Measurements from ENCODE around the gene TSHR. TPM values are rescaled to one million over a fixed set of nuclear protein-coding genes. Genes with fewer than 3 reads are reported as not detected.

Gene TSHR
- total and polyA plus RNA-seq, 2 of the 13 experiments (the other 11 are each of a cell fraction or from before 2014, with no cell fraction given) = not detected

DNA sequence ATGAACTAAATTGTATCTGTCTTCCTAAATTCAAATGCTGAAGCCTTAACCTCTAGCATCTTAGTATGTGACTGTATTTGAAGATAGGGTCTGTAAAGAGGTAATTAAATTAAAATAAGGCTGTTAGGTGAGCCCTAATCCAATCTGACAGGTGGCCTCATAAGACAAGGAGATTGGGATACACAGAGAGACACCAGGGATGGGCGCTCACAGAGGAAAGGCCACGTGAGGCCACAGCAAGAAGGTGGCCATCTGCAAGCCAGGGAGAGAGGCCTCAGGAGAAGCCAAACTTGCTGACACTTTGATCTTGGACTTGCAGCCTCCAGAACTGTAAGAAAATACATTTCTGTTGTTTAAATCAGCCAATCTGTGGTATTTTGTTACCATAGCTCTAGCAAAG lies 154.8 kb downstream of the TSHR start:
- H3K4me3 ChIP-seq (replicated peaks in 1 of 3; ENCODE audit: insufficient read depth in 1 of 3, low read depth in 2 of 3, low read length in 3 of 3) = no peak overlapping the region
- CTCF ChIA-PET (ENCODE audit: low intra/inter-chr PET ratio, low total read pairs) = no interaction called here
- BruUV-seq (replicated peaks) = no TSS peak
- no peaks in the 10 kb centered on the region for H4K20me1 ChIP-seq (ENCODE audit: insufficient read depth, low read length)
- no peaks in the 10 kb centered on the region for H3K4me1 ChIP-seq (ENCODE audit: insufficient read depth, low read length)
- FAIRE-seq = no peak
- H2AFZ ChIP-seq (ENCODE audit: low read length) = no peak overlapping the region
- ATAC-seq = no peak
- 73% methylated on average over 2 of the region's 2 CpGs for WGBS (ENCODE audit: low lambda C conversion rate)
- no peak for TF ChIP-seq CAMTA2 (CRISPR knock-in tag; IDR thresholded peaks at IDR 0.05; ENCODE audit: borderline replicate concordance)
- no peak for TF ChIP-seq ZFP82 (CRISPR knock-in tag; IDR thresholded peaks at IDR 0.05; ENCODE audit: borderline replicate concordance)
- TF ChIP-seq, protein P1, sequence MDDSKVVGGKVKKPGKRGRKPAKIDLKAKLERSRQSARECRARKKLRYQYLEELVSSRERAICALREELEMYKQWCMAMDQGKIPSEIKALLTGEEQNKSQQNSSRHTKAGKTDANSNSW (CRISPR knock-in tag; IDR thresholded peaks at IDR 0.05; ENCODE audit: borderline replicate concordance) = no peak
- no peak for TF ChIP-seq NR2F6 (IDR thresholded peaks at IDR 0.05)
- no peak for TF ChIP-seq NR2F6 (CRISPR knock-in tag; IDR thresholded peaks at IDR 0.05)
- TF ChIP-seq HNRNPL (IDR thresholded peaks at IDR 0.05; ENCODE audit: low read depth, low read length) = no peak
- TF ChIP-seq REPIN1 (CRISPR knock-in tag; IDR thresholded peaks at IDR 0.05; ENCODE audit: borderline replicate concordance, low read depth) = no peak
- TF ChIP-seq, protein P2, sequence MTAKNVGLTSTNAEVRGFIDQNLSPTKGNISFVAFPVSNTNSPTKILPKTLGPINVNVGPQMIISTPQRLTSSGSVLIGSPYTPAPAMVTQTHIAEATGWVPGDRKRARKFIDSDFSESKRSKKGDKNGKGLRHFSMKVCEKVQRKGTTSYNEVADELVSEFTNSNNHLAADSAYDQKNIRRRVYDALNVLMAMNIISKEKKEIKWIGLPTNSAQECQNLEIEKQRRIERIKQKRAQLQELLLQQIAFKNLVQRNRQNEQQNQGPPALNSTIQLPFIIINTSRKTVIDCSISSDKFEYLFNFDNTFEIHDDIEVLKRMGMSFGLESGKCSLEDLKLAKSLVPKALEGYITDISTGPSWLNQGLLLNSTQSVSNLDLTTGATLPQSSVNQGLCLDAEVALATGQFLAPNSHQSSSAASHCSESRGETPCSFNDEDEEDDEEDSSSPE (CRISPR knock-in tag; IDR thresholded peaks at IDR 0.05) = no peak
- TF ChIP-seq, protein P3, sequence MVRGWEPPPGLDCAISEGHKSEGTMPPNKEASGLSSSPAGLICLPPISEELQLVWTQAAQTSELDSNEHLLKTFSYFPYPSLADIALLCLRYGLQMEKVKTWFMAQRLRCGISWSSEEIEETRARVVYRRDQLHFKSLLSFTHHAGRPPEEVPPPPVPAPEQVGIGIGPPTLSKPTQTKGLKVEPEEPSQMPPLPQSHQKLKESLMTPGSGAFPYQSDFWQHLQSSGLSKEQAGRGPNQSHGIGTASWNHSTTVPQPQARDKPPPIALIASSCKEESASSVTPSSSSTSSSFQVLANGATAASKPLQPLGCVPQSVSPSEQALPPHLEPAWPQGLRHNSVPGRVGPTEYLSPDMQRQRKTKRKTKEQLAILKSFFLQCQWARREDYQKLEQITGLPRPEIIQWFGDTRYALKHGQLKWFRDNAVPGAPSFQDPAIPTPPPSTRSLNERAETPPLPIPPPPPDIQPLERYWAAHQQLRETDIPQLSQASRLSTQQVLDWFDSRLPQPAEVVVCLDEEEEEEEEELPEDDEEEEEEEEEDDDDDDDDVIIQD (CRISPR knock-in tag; IDR thresholded peaks at IDR 0.05; ENCODE audit: low read depth) = no peak
- no peak for TF ChIP-seq ZNF224 (CRISPR knock-in tag; IDR thresholded peaks at IDR 0.05)
- TF ChIP-seq ZNF484 (CRISPR knock-in tag; IDR thresholded peaks at IDR 0.05; ENCODE audit: borderline replicate concordance, low read depth) = no peak
- H3K27me3 ChIP-seq (ENCODE audit: control insufficient read depth in 1 of 2, insufficient read depth in 2 of 2, low read length in 2 of 2) = no peaks in the 10 kb centered on the region
- H3K4me2 ChIP-seq (ENCODE audit: low read depth, low read length) = no peak overlapping the region
- no peak overlapping the region for H3K9ac ChIP-seq (ENCODE audit: insufficient read depth, low read depth, low read length)
- H3K79me2 ChIP-seq (ENCODE audit: insufficient read depth, low read length) = no peaks in the 10 kb centered on the region
- in situ Hi-C loops (cut with HindIII; ENCODE audit: extremely low pct_ligation_motif_present, low pct_unique_long_range_greater_than_20kb) = no loop called here
- no peaks in the 10 kb centered on the region for H3K9me3 ChIP-seq (ENCODE audit: low read length)
- POLR2A ChIA-PET = no interaction called here
- no peak overlapping the region for H3K27ac ChIP-seq (ENCODE audit: extremely low read length, insufficient read depth, low read length)
- no peak for DNase-seq (ENCODE audit: low spot score)
- H3K36me3 ChIP-seq (replicated peaks in 1 of 2; ENCODE audit: control insufficient read depth in 1 of 2, insufficient read depth in 2 of 2, low read length in 2 of 2) = no peaks in the 10 kb centered on the region
- intact Hi-C loops (cut with micrococcal nuclease; ENCODE audit: unreplicated experiment) = no loop called here

Measured in HepG2 (cell line).